Activated T-cell treated with anti-CD3 and anti-CD28 coated beads for 4 hours (primary cell): ENCODE measurements around the gene KIAA1586.
A peak's percentile ranks its signal among the peaks of the same experiment; 100 is the strongest.
"Not testable (repeated sequence)": the region's sequence is repeated elsewhere in the genome, so short reads cannot be mapped to it uniquely, and the experiment has no call there.

Experiments
- DNase-seq: peaks from one replicate; pipeline ENCODE4 v3.0.0-alpha.2; 2020

The KIAA1586 gene

DNA sequence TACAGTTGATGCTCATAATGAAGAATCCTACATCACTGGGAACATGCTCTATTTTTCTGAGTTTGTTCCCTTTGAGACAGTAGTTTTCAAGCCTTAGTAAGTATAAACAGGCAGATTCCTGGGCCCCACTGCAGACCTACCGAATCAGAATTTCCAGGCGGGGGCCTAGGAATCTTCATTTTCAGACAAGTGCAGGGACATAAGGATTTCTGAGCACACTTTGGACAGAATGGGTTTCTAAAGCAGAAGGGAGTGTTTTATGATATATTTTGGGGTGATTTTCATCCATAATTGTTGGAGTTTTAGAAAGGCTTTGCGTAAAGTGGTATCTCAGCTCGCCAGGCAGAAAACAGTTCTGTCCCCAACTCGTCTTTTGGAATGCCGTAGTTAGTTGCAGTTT, 1.4 kb downstream of the KIAA1586 start:
- DNase-seq = not testable (repeated sequence)

GRCh38 chr6:57048577-57048976, 2.1 kb downstream of the KIAA1586 start:
- DNase-seq = no peak

DNA sequence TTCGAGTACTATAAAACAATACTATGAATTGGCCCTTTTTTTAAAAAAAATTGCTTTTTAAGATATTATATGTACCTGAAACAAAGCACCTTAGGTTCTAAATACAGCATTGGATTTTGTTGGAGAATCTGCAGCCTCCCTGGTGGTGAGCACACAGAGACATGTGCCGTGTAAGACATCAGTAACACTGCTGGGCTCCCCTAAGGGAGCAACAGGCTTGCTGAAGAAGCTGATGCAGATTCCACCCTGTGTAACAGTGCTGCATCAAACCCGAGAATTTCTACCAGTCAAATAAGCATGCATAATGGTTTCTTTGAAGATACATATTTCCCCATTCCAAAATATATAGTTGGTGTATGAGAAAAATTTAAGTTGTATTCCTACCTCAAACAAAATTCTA, 17.4 kb downstream of the KIAA1586 start:
- no peak for DNase-seq

GRCh38 chr6:57064809-57065208, 18.3 kb downstream of the KIAA1586 start:
- DNase-seq = no peak

DNA sequence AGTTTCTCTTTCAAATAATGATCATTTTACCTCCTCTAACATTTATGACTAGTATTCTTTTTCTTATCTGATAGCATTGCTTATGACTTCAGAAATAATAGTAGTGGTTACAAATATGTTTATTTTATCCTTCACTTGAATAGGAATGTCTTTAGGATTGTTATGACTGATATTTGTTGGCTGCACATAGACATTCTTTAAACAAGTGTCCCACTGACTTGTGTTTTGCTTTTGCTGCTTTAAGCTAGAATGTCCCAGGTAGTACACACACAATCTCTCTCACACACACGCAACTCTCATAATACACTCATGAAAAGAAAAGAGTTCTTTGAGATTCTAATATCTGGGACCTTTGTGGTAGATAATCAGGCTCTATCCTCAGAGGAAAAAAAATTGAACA, 21.6 kb downstream of the KIAA1586 start:
- no peak for DNase-seq

DNA sequence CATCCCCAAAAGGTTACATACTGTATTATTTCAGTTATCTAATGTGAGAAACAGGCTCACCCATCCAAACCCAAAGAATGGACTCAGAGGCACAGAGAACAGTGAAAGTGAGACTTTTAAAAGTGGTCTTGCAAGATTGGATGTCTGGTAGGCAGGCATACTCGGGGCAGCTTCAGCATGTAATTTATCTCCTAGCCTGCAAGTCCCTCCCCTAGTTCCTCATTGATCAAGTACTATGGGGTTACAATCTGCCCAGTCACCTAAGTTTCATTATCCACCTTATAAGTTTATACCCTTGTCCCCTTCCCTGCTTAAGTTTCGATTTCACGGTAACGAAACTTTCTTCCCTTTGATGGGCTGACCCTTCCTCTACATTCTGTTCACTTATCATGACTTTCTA, 22.7 kb downstream of the KIAA1586 start:
- DNase-seq = no peak

DNA sequence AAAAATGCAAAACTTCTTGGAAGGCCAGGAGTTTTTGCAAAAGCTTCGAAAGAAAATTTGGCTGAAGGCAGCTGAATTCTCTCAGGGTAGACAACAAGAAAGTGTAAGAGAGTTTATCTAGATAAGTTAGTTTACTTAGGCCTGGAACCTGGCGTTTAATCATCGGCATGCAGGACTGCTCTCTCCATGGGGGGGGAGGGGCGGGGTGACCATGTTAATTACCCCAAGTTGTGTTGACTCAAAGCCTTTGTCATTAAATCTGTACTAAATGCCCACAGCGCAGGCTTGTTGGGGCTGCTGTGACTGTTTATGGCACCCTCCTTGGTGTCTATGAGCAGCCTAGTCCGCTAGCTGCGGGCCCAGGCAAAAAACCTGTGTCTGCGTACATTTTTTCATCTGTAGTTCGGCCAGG, 23.4 kb downstream of the KIAA1586 start:
- DNase-seq = no peak

DNA sequence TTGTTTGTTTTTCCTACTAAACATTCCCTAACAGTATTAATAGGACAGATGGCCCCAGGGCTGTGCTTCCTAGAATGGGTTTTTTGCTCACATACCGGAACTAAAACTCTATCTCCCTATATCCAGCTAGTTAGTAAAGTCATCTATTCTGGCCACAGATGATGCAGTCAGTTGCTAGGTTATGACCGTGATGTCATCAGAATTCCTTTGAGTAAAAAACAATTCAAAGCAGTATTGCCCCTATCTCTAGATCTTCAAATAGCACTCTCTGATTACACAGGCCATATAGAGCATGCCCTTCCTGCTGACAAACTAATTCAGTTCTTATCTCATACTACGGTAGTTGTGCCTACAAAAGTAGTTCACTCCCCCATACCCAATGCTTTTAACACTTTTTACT, 25.6 kb downstream of the KIAA1586 start:
- DNase-seq = no peak

GRCh38 chr6:57074383-57074782, 27.9 kb downstream of the KIAA1586 start:
- no peak for DNase-seq

DNA sequence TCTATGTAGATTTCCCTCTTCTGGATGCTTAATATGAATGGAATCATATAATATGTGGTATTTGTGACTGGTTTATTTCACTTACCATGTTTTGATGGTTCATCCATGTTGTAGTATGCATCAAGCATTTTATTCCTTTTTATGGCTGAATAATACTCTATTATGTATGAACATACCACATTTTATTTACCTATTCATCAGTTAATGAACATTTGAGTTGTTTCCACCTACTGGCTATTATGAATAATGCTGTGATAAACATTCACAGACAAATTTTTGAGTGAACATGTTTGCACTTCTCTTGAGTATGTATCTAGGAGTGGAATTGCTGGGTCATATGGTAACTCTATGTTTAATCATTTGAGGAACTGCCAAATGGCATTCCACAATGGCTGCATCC, 28.6 kb downstream of the KIAA1586 start:
- no peak for DNase-seq

- no peak for DNase-seq
Observed at GRCh38 chr6:57078531-57079207, 32.2 kb downstream of the KIAA1586 start.

DNA sequence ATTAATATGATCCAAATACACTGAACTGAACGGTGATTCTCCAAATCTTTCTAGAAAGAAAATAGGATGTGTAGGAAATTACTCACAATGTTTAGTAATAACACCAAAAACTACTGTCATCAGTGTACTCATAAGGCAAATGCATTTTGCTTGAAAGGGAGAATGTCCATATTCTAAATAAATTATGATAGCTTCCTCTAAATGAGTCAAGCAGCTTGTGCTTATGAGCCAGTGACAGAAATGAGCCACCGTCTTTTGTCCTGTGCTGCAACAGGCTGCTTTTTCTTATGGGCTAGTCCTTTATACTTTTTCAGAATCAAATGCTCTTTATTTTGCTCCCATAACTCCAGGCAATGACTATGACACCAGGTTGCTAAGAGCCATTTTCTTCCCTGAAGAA, 39.0 kb downstream of the KIAA1586 start:
- no peak for DNase-seq

DNA sequence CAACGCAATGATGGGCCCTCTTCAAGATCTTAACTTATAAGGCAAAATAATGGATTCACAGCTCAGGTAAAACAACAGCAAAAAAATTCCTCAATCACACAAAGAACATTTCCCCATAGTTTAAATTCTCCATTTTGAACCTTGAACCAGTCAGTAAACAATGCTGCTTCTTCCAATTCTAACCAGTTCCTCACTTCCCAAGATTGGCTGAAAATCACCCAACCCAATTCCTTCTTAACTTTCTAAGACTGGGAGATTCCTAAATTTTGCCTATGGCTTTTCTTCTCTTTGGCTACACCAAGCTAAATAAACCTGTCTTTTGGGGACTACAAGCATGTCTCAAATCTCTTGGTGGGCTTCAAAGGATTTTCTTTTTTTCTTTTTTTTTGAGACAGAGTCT, 40.4 kb downstream of the KIAA1586 start:
- DNase-seq = no peak

DNA sequence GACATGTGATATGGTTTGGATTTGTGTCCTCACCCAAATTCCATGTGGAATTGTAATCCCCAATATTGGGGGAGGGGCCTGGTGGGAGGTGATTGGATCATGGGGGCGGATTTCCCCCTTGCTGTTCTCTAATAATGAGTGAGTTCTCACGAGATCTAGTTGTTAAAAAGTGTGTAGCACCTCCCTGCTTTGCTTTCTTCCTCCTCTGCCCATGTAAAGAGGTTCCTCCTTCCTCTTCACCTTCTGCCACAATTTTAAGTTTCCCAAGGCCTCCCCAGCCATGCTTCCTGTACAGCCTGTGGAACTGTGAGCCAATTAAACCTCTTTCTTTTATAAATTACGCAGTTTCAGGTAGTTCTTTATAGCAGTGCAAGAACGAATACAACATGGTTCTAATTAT, 41.4 kb downstream of the KIAA1586 start:
- DNase-seq = no peak

GRCh38 chr6:57089265-57089664, 42.8 kb downstream of the KIAA1586 start:
- DNase-seq = no peak

DNA sequence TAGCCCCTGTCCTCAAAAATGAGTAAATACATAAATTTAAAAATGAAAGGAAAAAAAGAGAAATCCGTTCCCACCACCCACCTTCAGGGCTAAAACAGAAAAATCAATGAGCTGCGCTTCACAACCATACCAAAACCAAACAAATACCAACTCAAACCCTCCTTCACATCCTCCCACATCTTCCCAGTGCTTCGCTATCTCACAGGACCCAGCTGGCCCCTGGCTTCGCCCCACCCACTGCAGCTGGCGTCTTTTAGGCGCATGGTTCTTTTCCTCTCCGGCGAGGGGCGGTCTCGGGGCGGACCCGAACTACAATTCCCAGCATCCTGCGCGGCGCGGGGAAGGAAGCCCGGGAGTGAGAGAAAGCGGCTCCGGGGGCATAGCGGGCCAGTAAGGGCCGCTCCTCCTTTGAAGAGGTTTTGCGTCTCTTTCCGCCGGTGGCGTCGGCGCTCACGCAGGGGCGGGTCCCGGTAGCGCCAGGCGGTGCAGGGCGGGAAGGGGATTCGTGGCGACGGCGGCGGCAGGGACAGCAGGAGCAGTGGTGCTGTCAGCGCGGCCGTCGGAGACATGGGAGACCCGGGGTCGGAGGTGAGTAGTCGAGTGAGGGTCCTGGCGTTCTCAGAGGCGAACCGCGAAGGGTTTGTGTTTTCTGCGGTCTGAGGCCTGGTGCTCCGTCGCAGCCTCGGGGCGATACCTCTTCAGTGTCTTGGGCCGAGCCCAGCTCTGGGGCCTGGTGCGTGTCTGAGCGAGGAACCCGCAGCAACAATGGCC, 43.4 kb downstream of the KIAA1586 start, which contains the start of gene ZNF451:
Gene ZNF451, plus strand, starts transcription at position 502 of the 771 bp plus-strand sequence. Its CDS starts 66 bp downstream, at position 568.
- peak; percentile 96 for DNase-seq

GRCh38 chr6:57090458-57091067, 44.1 kb downstream of the KIAA1586 start:
- not testable (repeated sequence) for DNase-seq

- not testable (repeated sequence) for DNase-seq
Observed at GRCh38 chr6:57091375-57091774, 44.9 kb downstream of the KIAA1586 start.

- DNase-seq = no peak
Observed at GRCh38 chr6:57094689-57095088, 48.2 kb downstream of the KIAA1586 start.

DNA sequence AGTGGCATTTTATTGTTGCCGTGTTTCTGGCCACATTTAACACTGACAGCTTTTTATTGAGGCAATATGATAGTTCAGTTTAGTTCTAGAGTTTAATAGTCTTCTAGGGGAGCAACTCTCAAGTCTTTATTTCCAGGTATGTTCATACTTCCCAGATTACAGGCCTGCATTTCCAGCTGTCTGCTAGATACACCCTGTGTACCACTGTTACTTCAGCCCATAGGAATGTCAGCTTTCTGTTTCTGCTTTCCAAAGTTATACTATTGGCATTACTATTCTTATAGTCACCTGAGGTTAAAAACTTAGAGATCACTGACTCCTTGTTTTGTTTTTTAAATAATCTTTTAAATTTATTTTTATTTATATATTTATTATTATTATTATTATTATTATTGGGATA, 51.1 kb downstream of the KIAA1586 start:
- no peak for DNase-seq

- no peak for DNase-seq
Observed at GRCh38 chr6:57102976-57103375, 56.5 kb downstream of the KIAA1586 start.

GRCh38 chr6:57104336-57104735, 57.8 kb downstream of the KIAA1586 start:
- no peak for DNase-seq
